Testis (tissue), 2 donors: ENCODE measurements around the gene SYT1.

ENCODE experiments used
- POLR2A ChIP-seq: fragments of 450-650 bp; IDR thresholded peaks from one replicate; pipeline ENCODE4 v1.6.1; 2017; ENCODE audit warnings: antibody characterized with exemption, mild to moderate bottlenecking, moderate library complexity
- TF ChIP-seq, protein P1 (sequence below), 3 experiments: fragments of 450-650 bp in 2 of 3; fragments of 200-600 bp in 1 of 3; sonication (generic) in 1 of 3; IDR thresholded peaks; one replicate each; pipeline ENCODE4 v1.5.1; 2016 to 2019; ENCODE audit warnings: antibody characterized with exemption in 3 of 3, mild to moderate bottlenecking in 2 of 3, moderate library complexity in 1 of 3

DNA sequence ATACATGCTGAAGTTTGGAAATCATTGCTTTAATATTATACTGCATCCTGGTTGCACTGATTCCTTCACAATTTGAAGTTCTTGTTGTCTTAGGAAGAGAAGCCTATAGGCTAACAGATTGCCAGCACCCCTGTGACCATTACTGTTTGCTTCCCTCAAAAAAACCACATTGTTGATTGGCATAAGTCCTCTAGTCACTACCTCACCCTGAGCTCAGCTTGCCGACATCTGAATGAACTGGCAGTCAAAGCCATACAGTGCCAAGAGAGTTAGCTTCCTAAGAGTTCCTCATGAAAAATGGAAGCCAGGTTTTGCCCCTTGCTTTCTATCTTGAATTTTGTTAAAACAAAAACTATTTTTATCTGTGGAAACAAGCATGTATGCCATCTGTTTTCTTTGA lies 276.1 kb downstream of the SYT1 start:
- TF ChIP-seq, protein P1, sequence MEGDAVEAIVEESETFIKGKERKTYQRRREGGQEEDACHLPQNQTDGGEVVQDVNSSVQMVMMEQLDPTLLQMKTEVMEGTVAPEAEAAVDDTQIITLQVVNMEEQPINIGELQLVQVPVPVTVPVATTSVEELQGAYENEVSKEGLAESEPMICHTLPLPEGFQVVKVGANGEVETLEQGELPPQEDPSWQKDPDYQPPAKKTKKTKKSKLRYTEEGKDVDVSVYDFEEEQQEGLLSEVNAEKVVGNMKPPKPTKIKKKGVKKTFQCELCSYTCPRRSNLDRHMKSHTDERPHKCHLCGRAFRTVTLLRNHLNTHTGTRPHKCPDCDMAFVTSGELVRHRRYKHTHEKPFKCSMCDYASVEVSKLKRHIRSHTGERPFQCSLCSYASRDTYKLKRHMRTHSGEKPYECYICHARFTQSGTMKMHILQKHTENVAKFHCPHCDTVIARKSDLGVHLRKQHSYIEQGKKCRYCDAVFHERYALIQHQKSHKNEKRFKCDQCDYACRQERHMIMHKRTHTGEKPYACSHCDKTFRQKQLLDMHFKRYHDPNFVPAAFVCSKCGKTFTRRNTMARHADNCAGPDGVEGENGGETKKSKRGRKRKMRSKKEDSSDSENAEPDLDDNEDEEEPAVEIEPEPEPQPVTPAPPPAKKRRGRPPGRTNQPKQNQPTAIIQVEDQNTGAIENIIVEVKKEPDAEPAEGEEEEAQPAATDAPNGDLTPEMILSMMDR (IDR thresholded peaks at IDR 0.05) = no peak
- TF ChIP-seq POLR2A = no peak
